Neural cell (in vitro differentiated cells): ENCODE results near the gene REV1. TPM values are rescaled to one million over a fixed set of nuclear protein-coding genes. Genes with fewer than 3 reads are reported as not detected.

Experiments used
- H2AFZ ChIP-seq: fragments of 200-600, 300-800 bp; sonication (generic), shearing (Covaris generic); 2 replicates; pipeline ENCODE4 v1.6.0; 2014; ENCODE audit warnings: low read depth, mild to moderate bottlenecking, antibody characterized with exemption, low read length, moderate library complexity
- H3F3A ChIP-seq: fragments of 200-600 bp; shearing (Covaris generic); 2 replicates; pipeline ENCODE4 v1.6.1; 2016; ENCODE audit warnings: mild to moderate bottlenecking, moderate library complexity, mixed read lengths, antibody characterized with exemption, low read length; ENCODE audit not compliant: insufficient read depth, poor library complexity, severe bottlenecking
- H3K27ac ChIP-seq: fragments of 200-600, 300-800 bp; sonication (generic), shearing (Covaris generic); 2 replicates; pipeline ENCODE4 v1.5.1; 2014; ENCODE audit warnings: mild to moderate bottlenecking, low read length, moderate library complexity
- H3K27me3 ChIP-seq: fragments of 300-800, 200-600 bp; sonication (generic), shearing (Covaris generic); 2 replicates; pipeline ENCODE4 v1.6.0; 2014; ENCODE audit warnings: mild to moderate bottlenecking, low read depth, low read length, moderate library complexity; ENCODE audit not compliant: insufficient read depth
- H3K36me3 ChIP-seq: fragments of 300-800, 200-600 bp; sonication (generic), shearing (Covaris generic); 2 replicates; pipeline ENCODE4 v1.5.1; 2014; ENCODE audit warnings: mild to moderate bottlenecking, antibody characterized with exemption, low read length, moderate library complexity; ENCODE audit not compliant: insufficient read depth
- H3K4me2 ChIP-seq: fragments of 300-800, 200-600 bp; sonication (generic), shearing (Covaris generic); 2 replicates; pipeline ENCODE4 v1.6.0; 2014; ENCODE audit warnings: mild to moderate bottlenecking, low read length
- H3K4me3 ChIP-seq: fragments of 300-800, 200-600 bp; sonication (generic), shearing (Covaris generic); 2 replicates; pipeline ENCODE4 v1.5.1; 2014; ENCODE audit warnings: mild to moderate bottlenecking, low read length, moderate library complexity
- H3K79me2 ChIP-seq: fragments of 200-600 bp; shearing (Covaris generic); replicated peaks from 2 replicates; pipeline ENCODE4 v1.6.0; 2014; ENCODE audit warnings: mild to moderate bottlenecking, low read length, moderate library complexity; ENCODE audit not compliant: insufficient read depth
- H3K9ac ChIP-seq: fragments of 300-800, 200-600 bp; sonication (generic), shearing (Covaris generic); 2 replicates; pipeline ENCODE4 v1.6.1; 2016; ENCODE audit warnings: mild to moderate bottlenecking, low read length, mixed read lengths
- H3K9me2 ChIP-seq: fragments of 200-600 bp; shearing (Covaris generic); 2 replicates; pipeline ENCODE4 v1.6.1; 2016; ENCODE audit warnings: mild to moderate bottlenecking, low read length, mixed read lengths; ENCODE audit not compliant: insufficient read depth
- H3K9me3 ChIP-seq: fragments of 200-600, 300-800 bp; sonication (generic), shearing (Covaris generic); 2 replicates; pipeline ENCODE4 v1.6.1; 2016; ENCODE audit warnings: mild to moderate bottlenecking, mixed run types, low read length, moderate library complexity, mixed read lengths
- H4K20me1 ChIP-seq: fragments of 200-600 bp; shearing (Covaris generic); 2 replicates; pipeline ENCODE4 v1.6.1; 2016; ENCODE audit warnings: mild to moderate bottlenecking, mixed run types; ENCODE audit not compliant: insufficient read depth
- CTCF ChIP-seq: fragments of 450-650 bp; IDR thresholded peaks from 2 replicates; pipeline ENCODE4 v1.5.1; 2014; ENCODE audit warnings: antibody characterized with exemption, mild to moderate bottlenecking, moderate library complexity; ENCODE audit not compliant: poor library complexity, severe bottlenecking
- EP300 ChIP-seq: fragments of 450-650 bp; conservative IDR thresholded peaks from 2 replicates; pipeline ENCODE4 v1.6.1; 2014; ENCODE audit warnings: antibody characterized with exemption, mild to moderate bottlenecking, moderate library complexity; ENCODE audit not compliant: poor library complexity, severe bottlenecking
- EZH2 ChIP-seq: fragments of 200-600, 300-800 bp; shearing (Covaris generic), sonication (generic); IDR thresholded peaks from 2 replicates; pipeline ENCODE4 v1.6.1; 2014; ENCODE audit warnings: antibody characterized with exemption, low read length, borderline replicate concordance, mild to moderate bottlenecking; ENCODE audit not compliant: insufficient read depth, poor library complexity, severe bottlenecking
- MXI1 ChIP-seq: fragments of 450-650 bp; conservative IDR thresholded peaks from 2 replicates; pipeline ENCODE4 v1.6.1; 2014; ENCODE audit warnings: antibody characterized with exemption, mild to moderate bottlenecking; ENCODE audit not compliant: poor library complexity, severe bottlenecking
- POLR2AphosphoS5 ChIP-seq: IDR thresholded peaks from 2 replicates; pipeline ENCODE4 v1.6.1; 2012
- RAD21 ChIP-seq: fragments of 450-650 bp; conservative IDR thresholded peaks from 2 replicates; pipeline ENCODE4 v1.6.1; 2014; ENCODE audit warnings: antibody characterized with exemption, mild to moderate bottlenecking, moderate library complexity
- SMC3 ChIP-seq: fragments of 450-650 bp; conservative IDR thresholded peaks from 2 replicates; pipeline ENCODE4 v1.6.1; 2014; ENCODE audit warnings: antibody characterized with exemption, mild to moderate bottlenecking, moderate library complexity; ENCODE audit not compliant: poor library complexity
- TAF1 ChIP-seq: IDR thresholded peaks from 2 replicates; pipeline ENCODE4 v1.6.1; 2012; ENCODE audit warnings: low read depth
- polyA plus RNA-seq: library from polyadenylated mRNA; depleted of rRNA; stranded (reverse); fragments of >200 nt; gene quantifications from 2 replicates; pipeline ENCODE4 v1.2.3, GENCODE V29; 2014
- TF ChIP-seq, protein P1 (sequence below): IDR thresholded peaks from 2 replicates; pipeline ENCODE4 v1.6.1; 2012; ENCODE audit warnings: borderline replicate concordance

Gene REV1
- polyA plus RNA-seq, 1 donor from 2014 or later: 84.1 TPM

DNA sequence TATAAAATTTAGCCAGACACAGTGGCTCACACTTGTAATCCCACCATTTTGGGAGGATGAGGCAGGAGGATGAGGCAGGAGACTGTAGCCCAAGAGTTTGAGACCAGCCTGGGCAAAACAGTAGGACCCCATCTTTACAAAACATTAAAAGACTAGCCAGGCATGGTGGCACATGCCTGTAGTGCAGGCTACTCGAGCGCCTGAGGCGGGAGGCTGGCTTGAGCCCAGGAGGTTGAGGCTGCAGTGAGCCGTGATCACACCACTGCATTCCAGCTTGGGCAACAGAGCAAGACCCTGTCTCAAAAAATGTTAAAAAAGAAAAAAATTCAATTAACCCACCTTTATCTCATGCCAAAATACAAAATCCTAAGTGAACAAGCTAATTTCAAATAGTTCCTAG is 4.0 kb downstream of the REV1 start:
- Histone ChIP-seq H3K9me3 (no peaks in the 10 kb centered on the region), H3K27ac (no peak overlapping the region), H2AFZ (no peak overlapping the region), H3K27me3 (no peaks in the 10 kb centered on the region), H3K4me3 (no peak overlapping the region), H3K9me2 (no peaks in the 10 kb centered on the region), H4K20me1 (no peaks in the 10 kb centered on the region), H3K4me2 (no peak overlapping the region), H3F3A (no peaks in the 10 kb centered on the region), H3K79me2 (peaks cover 78% of the 10 kb centered on the region), H3K9ac (no peak overlapping the region), H3K36me3 (no peaks in the 10 kb centered on the region)
- TF ChIP-seq CTCF (no peak), TAF1 (no peak), MXI1 (no peak), POLR2AphosphoS5 (no peak), SMC3 (no peak), EZH2 (no peak), RAD21 (no peak), EP300 (no peak)
- TF ChIP-seq, protein P1, sequence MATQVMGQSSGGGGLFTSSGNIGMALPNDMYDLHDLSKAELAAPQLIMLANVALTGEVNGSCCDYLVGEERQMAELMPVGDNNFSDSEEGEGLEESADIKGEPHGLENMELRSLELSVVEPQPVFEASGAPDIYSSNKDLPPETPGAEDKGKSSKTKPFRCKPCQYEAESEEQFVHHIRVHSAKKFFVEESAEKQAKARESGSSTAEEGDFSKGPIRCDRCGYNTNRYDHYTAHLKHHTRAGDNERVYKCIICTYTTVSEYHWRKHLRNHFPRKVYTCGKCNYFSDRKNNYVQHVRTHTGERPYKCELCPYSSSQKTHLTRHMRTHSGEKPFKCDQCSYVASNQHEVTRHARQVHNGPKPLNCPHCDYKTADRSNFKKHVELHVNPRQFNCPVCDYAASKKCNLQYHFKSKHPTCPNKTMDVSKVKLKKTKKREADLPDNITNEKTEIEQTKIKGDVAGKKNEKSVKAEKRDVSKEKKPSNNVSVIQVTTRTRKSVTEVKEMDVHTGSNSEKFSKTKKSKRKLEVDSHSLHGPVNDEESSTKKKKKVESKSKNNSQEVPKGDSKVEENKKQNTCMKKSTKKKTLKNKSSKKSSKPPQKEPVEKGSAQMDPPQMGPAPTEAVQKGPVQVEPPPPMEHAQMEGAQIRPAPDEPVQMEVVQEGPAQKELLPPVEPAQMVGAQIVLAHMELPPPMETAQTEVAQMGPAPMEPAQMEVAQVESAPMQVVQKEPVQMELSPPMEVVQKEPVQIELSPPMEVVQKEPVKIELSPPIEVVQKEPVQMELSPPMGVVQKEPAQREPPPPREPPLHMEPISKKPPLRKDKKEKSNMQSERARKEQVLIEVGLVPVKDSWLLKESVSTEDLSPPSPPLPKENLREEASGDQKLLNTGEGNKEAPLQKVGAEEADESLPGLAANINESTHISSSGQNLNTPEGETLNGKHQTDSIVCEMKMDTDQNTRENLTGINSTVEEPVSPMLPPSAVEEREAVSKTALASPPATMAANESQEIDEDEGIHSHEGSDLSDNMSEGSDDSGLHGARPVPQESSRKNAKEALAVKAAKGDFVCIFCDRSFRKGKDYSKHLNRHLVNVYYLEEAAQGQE: no peak

GRCh38 chr2:99485411-99485810 is 4.4 kb downstream of the REV1 start:
- no peaks in the 10 kb centered on the region for H3K9me3 ChIP-seq
- no peak overlapping the region for H3K27ac ChIP-seq
- no peaks in the 10 kb centered on the region for H3K9me2 ChIP-seq
- no peak overlapping the region for H3K9ac ChIP-seq
- no peak overlapping the region for H2AFZ ChIP-seq
- H3K36me3 ChIP-seq: no peaks in the 10 kb centered on the region
- H3K79me2 ChIP-seq: peaks cover 82% of the 10 kb centered on the region
- H3K27me3 ChIP-seq: no peaks in the 10 kb centered on the region
- no peak overlapping the region for H3K4me3 ChIP-seq
- no peaks in the 10 kb centered on the region for H4K20me1 ChIP-seq
- TF ChIP-seq POLR2AphosphoS5: no peak
- no peak for TF ChIP-seq EP300
- no peak for TF ChIP-seq CTCF
- no peak for TF ChIP-seq EZH2
- TF ChIP-seq SMC3: no peak
- no peak for TF ChIP-seq TAF1
- TF ChIP-seq, protein P1: no peak
- no peak for TF ChIP-seq RAD21
- TF ChIP-seq MXI1: no peak
- H3K4me2 ChIP-seq: no peak overlapping the region
- H3F3A ChIP-seq: no peaks in the 10 kb centered on the region
